ENCODE results near the gene WBP2NL.

WBP2NL gene

GRCh38 chr22:41978732-41979131, 19.9 kb upstream of the WBP2NL start:
- DNase-seq (ENCODE audit: low read depth): no peak
- H3K4me3 ChIP-seq (ENCODE audit: low read depth, low read length): no peak overlapping the region
- no peak for TF ChIP-seq CTCF (IDR thresholded peaks at IDR 0.05; ENCODE audit: control insufficient read depth, extremely low read depth, insufficient read depth)

GRCh38 chr22:41979423-41980250, 19.0 kb upstream of the WBP2NL start:
- no peak for TF ChIP-seq CTCF (IDR thresholded peaks at IDR 0.05; ENCODE audit: control insufficient read depth, extremely low read depth, insufficient read depth)
- H3K4me3 ChIP-seq (ENCODE audit: low read depth, low read length): no peak overlapping the region
- DNase-seq (ENCODE audit: low read depth): no peak

- DNase-seq (ENCODE audit: low read depth): no peak
- no peak overlapping the region for H3K4me3 ChIP-seq (ENCODE audit: low read depth, low read length)
- no peak for TF ChIP-seq CTCF (IDR thresholded peaks at IDR 0.05; ENCODE audit: control insufficient read depth, extremely low read depth, insufficient read depth)
Measured at GRCh38 chr22:41982865-41983264, 15.7 kb upstream of the WBP2NL start.

- DNase-seq (ENCODE audit: low read depth): no peak
- TF ChIP-seq CTCF (IDR thresholded peaks at IDR 0.05; ENCODE audit: control insufficient read depth, extremely low read depth, insufficient read depth): no peak
- no peak overlapping the region for H3K4me3 ChIP-seq (ENCODE audit: low read depth, low read length)
Measured at GRCh38 chr22:41983513-41984405, 14.8 kb upstream of the WBP2NL start.

GRCh38 chr22:41987276-41987675, 11.3 kb upstream of the WBP2NL start:
- DNase-seq (ENCODE audit: low read depth): no peak
- H3K4me3 ChIP-seq (ENCODE audit: low read depth, low read length): no peak overlapping the region
- no peak for TF ChIP-seq CTCF (IDR thresholded peaks at IDR 0.05; ENCODE audit: control insufficient read depth, extremely low read depth, insufficient read depth)

GRCh38 chr22:41989246-41989645, 9.3 kb upstream of the WBP2NL start:
- TF ChIP-seq CTCF (IDR thresholded peaks at IDR 0.05; ENCODE audit: control insufficient read depth, extremely low read depth, insufficient read depth): no peak
- no peak overlapping the region for H3K4me3 ChIP-seq (ENCODE audit: low read depth, low read length)
- no peak for DNase-seq (ENCODE audit: low read depth)

All from LNCaP clone FGC (cell line).